HepG2 (cell line): ENCODE results near the gene FAM20A. TPM values are rescaled to one million over a fixed set of nuclear protein-coding genes. Genes with fewer than 3 reads are reported as not detected.
A peak's percentile ranks its signal among the peaks of the same experiment; 100 is the strongest.

Experiments
- ATAC-seq: fragments of 200-7000 bp; cut with Tn5 transposase; 3 replicates; pipeline ENCODE4 v1.9.1; 2020; ENCODE audit warnings: mild to moderate bottlenecking, moderate library complexity
- BruUV-seq: library from RNA; stranded (reverse); fragments of 400-500 nt; replicated peaks from 2 replicates; lab custom pipeline; 2021; lab: Mats Ljungman, UMichigan
- CTCF ChIA-PET: fragments of 300-600 bp; formaldehyde crosslinking; extraction: SDS; loops from one replicate; lab custom pipeline; 2021; ENCODE audit warnings: low total read pairs, inconsistent platforms, low intra/inter-chr PET ratio; lab: Yijun Ruan, JAX
- POLR2A ChIA-PET: fragments of 350-600 bp; sonication (Branson Sonifier 250); formaldehyde crosslinking; loops from one replicate; lab custom pipeline; 2020; ENCODE audit warnings: antibody characterized with exemption, inconsistent platforms; lab: Yijun Ruan, JAX
- DNase-seq: peaks from one replicate; pipeline ENCODE4 v3.0.0-alpha.2; 2015; ENCODE audit warnings: low spot score
- FAIRE-seq: peaks from 3 replicates; lab custom pipeline; 2011; peaks lifted over from hg19 to GRCh38; lab: Jason Lieb, UNC
- H2AFZ ChIP-seq: one replicate; pipeline ENCODE4 v1.6.1; 2011; ENCODE audit warnings: low read length, inconsistent platforms
- H3K27ac ChIP-seq: fragments of 300-600 bp; 3 replicates; pipeline ENCODE4 v1.8.0; 2011; ENCODE audit warnings: mixed run types, mild to moderate bottlenecking, mixed read lengths, low read length, inconsistent platforms; ENCODE audit not compliant: insufficient read depth; ENCODE audit errors: extremely low read length
- H3K27me3 ChIP-seq, 2 experiments: fragments of 200-600 bp in 1 of 2; 2 replicates in 1 of 2; 3 replicates in 1 of 2; pipeline versions ENCODE4 v1.6.0 to v1.8.0; 2011; ENCODE audit warnings: low read length in 2 of 2, mild to moderate bottlenecking in 2 of 2, moderate library complexity in 2 of 2, inconsistent platforms in 1 of 2; ENCODE audit not compliant: insufficient read depth in 2 of 2, control insufficient read depth in 1 of 2
- H3K36me3 ChIP-seq, 2 experiments: fragments of 200-600 bp in 1 of 2; replicated peaks in 1 of 2; 2 replicates in 1 of 2; 3 replicates in 1 of 2; pipeline versions ENCODE4 v1.5.1 to v1.8.0; 2011; ENCODE audit warnings: low read length in 2 of 2, inconsistent platforms in 1 of 2; ENCODE audit not compliant: insufficient read depth in 2 of 2, control insufficient read depth in 1 of 2
- H3K4me1 ChIP-seq: 2 replicates; pipeline ENCODE4 v1.5.1; 2012; ENCODE audit warnings: low read length, inconsistent platforms; ENCODE audit not compliant: insufficient read depth
- H3K4me2 ChIP-seq: 2 replicates; pipeline ENCODE4 v1.6.0; 2011; ENCODE audit warnings: low read depth, low read length, inconsistent platforms
- H3K4me3 ChIP-seq, 3 experiments: fragments of 200-600 bp in 1 of 3; sonication (generic), shearing (Covaris generic) in 1 of 3; replicated peaks in 1 of 3; 2 replicates each; pipeline ENCODE4 v1.5.1; 2011 to 2016; ENCODE audit warnings: low read length in 3 of 3, inconsistent platforms in 2 of 3, low read depth in 2 of 3, mild to moderate bottlenecking in 2 of 3, control low read depth in 1 of 3, mixed read lengths in 1 of 3; ENCODE audit not compliant: insufficient read depth in 1 of 3
- H3K79me2 ChIP-seq: one replicate; pipeline ENCODE4 v1.6.1; 2011; ENCODE audit warnings: low read length, inconsistent platforms; ENCODE audit not compliant: insufficient read depth
- H3K9ac ChIP-seq: 2 replicates; pipeline ENCODE4 v1.6.0; 2011; ENCODE audit warnings: mild to moderate bottlenecking, low read depth, low read length, inconsistent platforms; ENCODE audit not compliant: insufficient read depth
- H3K9me3 ChIP-seq: 2 replicates; pipeline ENCODE4 v1.5.1; 2012; ENCODE audit warnings: mild to moderate bottlenecking, low read length
- H4K20me1 ChIP-seq: 2 replicates; pipeline ENCODE4 v1.6.0; 2011; ENCODE audit warnings: inconsistent platforms, mild to moderate bottlenecking, low read length, moderate library complexity; ENCODE audit not compliant: insufficient read depth
- HES4 ChIP-seq: sonication (generic); formaldehyde crosslinking; IDR thresholded peaks from 2 replicates; pipeline ENCODE4 v1.9.0; 2021; ENCODE audit warnings: mild to moderate bottlenecking, missing genetic modification reagents, borderline replicate concordance
- HIC2 ChIP-seq: sonication (generic); formaldehyde crosslinking; IDR thresholded peaks from 2 replicates; pipeline ENCODE4 v1.9.0; 2022; ENCODE audit warnings: low read depth, missing genetic modification reagents
- ISX ChIP-seq: sonication (generic); formaldehyde crosslinking; conservative IDR thresholded peaks from 2 replicates; pipeline ENCODE4 v1.5.0; 2020; ENCODE audit warnings: missing genetic modification reagents
- TARDBP ChIP-seq: sonication (generic); formaldehyde crosslinking; IDR thresholded peaks from 2 replicates; pipeline ENCODE4 v1.8.0; 2022; ENCODE audit warnings: mild to moderate bottlenecking, missing genetic modification reagents
- TBL1XR1 ChIP-seq: fragments of 150-350 bp; IDR thresholded peaks from 2 replicates; pipeline ENCODE4 v1.6.1; 2014; ENCODE audit warnings: borderline replicate concordance, low read length; ENCODE audit not compliant: partially characterized antibody
- ZBTB8A ChIP-seq: sonication (generic); formaldehyde crosslinking; IDR thresholded peaks from 2 replicates; pipeline ENCODE4 v1.4.0; 2020; ENCODE audit warnings: mild to moderate bottlenecking, low read depth, missing genetic modification reagents, borderline replicate concordance
- ZNF644 ChIP-seq: IDR thresholded peaks from 2 replicates; pipeline ENCODE4 v1.6.1; 2016; ENCODE audit warnings: low read depth
- ZNF790 ChIP-seq: sonication (generic); formaldehyde crosslinking; IDR thresholded peaks from 2 replicates; pipeline ENCODE4 v1.8.0; 2022; ENCODE audit warnings: missing genetic modification reagents, mild to moderate bottlenecking, borderline replicate concordance
- in situ Hi-C: cut with HindIII; loops from 2 replicates; pipeline ENCODE4 v1.10.0; 2017; ENCODE audit warnings: low pct_unique_long_range_greater_than_20kb; ENCODE audit not compliant: extremely low pct_ligation_motif_present
- intact Hi-C: fragments of 100-400 bp; cut with micrococcal nuclease; formaldehyde crosslinking; loops from one replicate; pipeline ENCODE4 v1.10.0; 2022; ENCODE audit not compliant: unreplicated experiment
- polyA plus RNA-seq, 8 experiments: library from polyadenylated mRNA; depleted of rRNA in 3 of 8; stranded (reverse) in 7 of 8; unstranded in 1 of 8; fragments of >200 nt; fragmentation: Illumina TruSeq in 4 of 8; extraction: Trizol in 4 of 8; gene quantifications; 2 replicates each; pipeline versions ENCODE4 v1.2.1 to v1.2.3, GENCODE V29; 2011 to 2016; ENCODE audit warnings: low read depth in 4 of 8, missing spikeins in 1 of 8, mixed read lengths in 1 of 8; ENCODE audit not compliant: insufficient read depth in 1 of 8
- total RNA-seq, 5 experiments: library from RNA; depleted of rRNA; stranded (reverse); fragments of >200 nt; fragmentation: Illumina TruSeq; extraction: Trizol; gene quantifications; 2 replicates each; pipeline ENCODE4 v1.2.3, GENCODE V29; 2016; ENCODE audit warnings: low read depth in 1 of 5
- TF ChIP-seq, protein P1 (sequence below): IDR thresholded peaks from 2 replicates; pipeline ENCODE4 v1.6.1; 2016; ENCODE audit warnings: low read depth, missing genetic modification reagents, missing compliant biosample characterization

Gene FAM20A
- total and polyA plus RNA-seq, 2 of the 13 experiments (the other 11 are each of a cell fraction or from before 2014, with no cell fraction given): 9.3 to 20.7 TPM

GRCh38 chr17:68612923-68613292 lies 11.7 kb upstream of the FAM20A start:
- ATAC-seq: no peak
- TF ChIP-seq, protein P1, sequence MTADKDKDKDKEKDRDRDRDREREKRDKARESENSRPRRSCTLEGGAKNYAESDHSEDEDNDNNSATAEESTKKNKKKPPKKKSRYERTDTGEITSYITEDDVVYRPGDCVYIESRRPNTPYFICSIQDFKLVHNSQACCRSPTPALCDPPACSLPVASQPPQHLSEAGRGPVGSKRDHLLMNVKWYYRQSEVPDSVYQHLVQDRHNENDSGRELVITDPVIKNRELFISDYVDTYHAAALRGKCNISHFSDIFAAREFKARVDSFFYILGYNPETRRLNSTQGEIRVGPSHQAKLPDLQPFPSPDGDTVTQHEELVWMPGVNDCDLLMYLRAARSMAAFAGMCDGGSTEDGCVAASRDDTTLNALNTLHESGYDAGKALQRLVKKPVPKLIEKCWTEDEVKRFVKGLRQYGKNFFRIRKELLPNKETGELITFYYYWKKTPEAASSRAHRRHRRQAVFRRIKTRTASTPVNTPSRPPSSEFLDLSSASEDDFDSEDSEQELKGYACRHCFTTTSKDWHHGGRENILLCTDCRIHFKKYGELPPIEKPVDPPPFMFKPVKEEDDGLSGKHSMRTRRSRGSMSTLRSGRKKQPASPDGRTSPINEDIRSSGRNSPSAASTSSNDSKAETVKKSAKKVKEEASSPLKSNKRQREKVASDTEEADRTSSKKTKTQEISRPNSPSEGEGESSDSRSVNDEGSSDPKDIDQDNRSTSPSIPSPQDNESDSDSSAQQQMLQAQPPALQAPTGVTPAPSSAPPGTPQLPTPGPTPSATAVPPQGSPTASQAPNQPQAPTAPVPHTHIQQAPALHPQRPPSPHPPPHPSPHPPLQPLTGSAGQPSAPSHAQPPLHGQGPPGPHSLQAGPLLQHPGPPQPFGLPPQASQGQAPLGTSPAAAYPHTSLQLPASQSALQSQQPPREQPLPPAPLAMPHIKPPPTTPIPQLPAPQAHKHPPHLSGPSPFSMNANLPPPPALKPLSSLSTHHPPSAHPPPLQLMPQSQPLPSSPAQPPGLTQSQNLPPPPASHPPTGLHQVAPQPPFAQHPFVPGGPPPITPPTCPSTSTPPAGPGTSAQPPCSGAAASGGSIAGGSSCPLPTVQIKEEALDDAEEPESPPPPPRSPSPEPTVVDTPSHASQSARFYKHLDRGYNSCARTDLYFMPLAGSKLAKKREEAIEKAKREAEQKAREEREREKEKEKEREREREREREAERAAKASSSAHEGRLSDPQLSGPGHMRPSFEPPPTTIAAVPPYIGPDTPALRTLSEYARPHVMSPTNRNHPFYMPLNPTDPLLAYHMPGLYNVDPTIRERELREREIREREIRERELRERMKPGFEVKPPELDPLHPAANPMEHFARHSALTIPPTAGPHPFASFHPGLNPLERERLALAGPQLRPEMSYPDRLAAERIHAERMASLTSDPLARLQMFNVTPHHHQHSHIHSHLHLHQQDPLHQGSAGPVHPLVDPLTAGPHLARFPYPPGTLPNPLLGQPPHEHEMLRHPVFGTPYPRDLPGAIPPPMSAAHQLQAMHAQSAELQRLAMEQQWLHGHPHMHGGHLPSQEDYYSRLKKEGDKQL (CRISPR knock-in tag): no peak
- no peak for TF ChIP-seq ZNF790
- no peak for TF ChIP-seq HIC2 (CRISPR knock-in tag)
- no peak for TF ChIP-seq ISX (CRISPR knock-in tag)
- TF ChIP-seq TARDBP (CRISPR knock-in tag): 0 out of 2 replicates have a peak, but pooled peaks have one; percentile 20
- TF ChIP-seq ZBTB8A (CRISPR knock-in tag): no peak
- peak; percentile 49; the same call in 1 of the 2 replicates for TF ChIP-seq ZNF644
- TF ChIP-seq TBL1XR1: no peak
- TF ChIP-seq HES4: no peak
- no peak overlapping the region for H3K4me3 ChIP-seq
- in situ Hi-C loops (loop anchor here (5.0 kb wide), 1 partner anchor 149 kb away; no protein-coding TSS in a partner anchor), intact Hi-C loops (loop anchor here (2.0 kb wide), 1 partner anchor 78 kb away; no protein-coding TSS in a partner anchor)
- H3K79me2 ChIP-seq: no peaks in the 10 kb centered on the region
- peaks cover 35% of the 10 kb centered on the region for H3K4me1 ChIP-seq
- no peak overlapping the region for H3K4me2 ChIP-seq
- H3K27me3 ChIP-seq: no peaks in the 10 kb centered on the region; a peak in 1 of 5 replicates
- no peak overlapping the region for H3K9ac ChIP-seq
- no peaks in the 10 kb centered on the region for H4K20me1 ChIP-seq
- BruUV-seq: no TSS peak
- DNase-seq: no peak
- H3K36me3 ChIP-seq: no peaks in the 10 kb centered on the region
- ChIA-PET POLR2A (interaction anchor here (1.6 to 2.4 kb wide), 3 partner anchors 12 to 33 kb away, joined by 6 to 27 read pairs (median 14); partner anchors contain the start of gene FAM20A), CTCF (no interaction called here)
- H3K27ac ChIP-seq: peak overlapping the region; percentile 7
- H3K9me3 ChIP-seq: peaks cover 23% of the 10 kb centered on the region
- H2AFZ ChIP-seq: peak overlapping the region; percentile 35
- FAIRE-seq: no peak
